HEK293T (cell line): ENCODE data around the gene LRRTM1.

Source experiments
- BHLHE40 ChIP-seq: fragments of 450-650 bp; IDR thresholded peaks from 2 replicates; pipeline ENCODE4 v1.6.1; 2016; ENCODE audit warnings: mild to moderate bottlenecking, moderate library complexity, borderline replicate concordance
- FOXK2 ChIP-seq: fragments of 450-650 bp; IDR thresholded peaks from 2 replicates; pipeline ENCODE4 v1.6.1; 2016; ENCODE audit warnings: mild to moderate bottlenecking
- HDGF ChIP-seq: fragments of 450-650 bp; IDR thresholded peaks from 2 replicates; pipeline ENCODE4 v1.6.1; 2017; ENCODE audit warnings: antibody characterized with exemption, borderline replicate concordance
- LEF1 ChIP-seq: fragments of 450-650 bp; IDR thresholded peaks from 2 replicates; pipeline ENCODE4 v1.6.1; 2017; ENCODE audit warnings: mild to moderate bottlenecking, borderline replicate concordance
- NFRKB ChIP-seq: fragments of 450-650 bp; IDR thresholded peaks from 2 replicates; pipeline ENCODE4 v1.6.1; 2016; ENCODE audit warnings: mild to moderate bottlenecking, moderate library complexity
- SUZ12 ChIP-seq: fragments of 450-650 bp; IDR thresholded peaks from 2 replicates; pipeline ENCODE4 v1.6.1; 2016; ENCODE audit warnings: mild to moderate bottlenecking
- TARDBP ChIP-seq: fragments of 450-650 bp; IDR thresholded peaks from 2 replicates; pipeline ENCODE4 v1.6.1; 2016
- TF ChIP-seq, protein P1 (sequence below): fragments of 450-650 bp; IDR thresholded peaks from 2 replicates; pipeline ENCODE4 v1.6.1; 2016

DNA sequence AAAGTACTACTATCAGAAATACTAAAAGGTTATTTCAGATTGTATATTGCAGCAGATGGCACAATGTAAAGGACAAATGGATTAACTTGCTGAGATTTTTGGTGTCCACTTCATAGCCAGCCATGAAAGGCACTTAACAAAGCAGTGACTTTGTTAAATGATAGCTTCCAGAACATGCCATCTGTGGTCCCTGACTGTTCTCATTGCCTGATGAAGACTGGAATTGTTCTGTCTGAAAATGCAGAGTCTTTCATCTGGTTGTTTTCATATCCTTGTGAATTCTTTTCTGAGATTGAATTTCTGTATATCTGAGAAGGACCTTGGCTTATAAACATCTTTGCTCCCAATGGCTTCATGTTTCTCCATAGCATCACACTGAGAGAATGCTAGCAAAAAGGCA is 44.4 kb upstream of the LRRTM1 start:
- TF ChIP-seq SUZ12 (no peak), BHLHE40 (no peak), TARDBP (no peak), NFRKB (no peak), HDGF (no peak), FOXK2 (no peak), LEF1 (no peak)
- TF ChIP-seq, protein P1, sequence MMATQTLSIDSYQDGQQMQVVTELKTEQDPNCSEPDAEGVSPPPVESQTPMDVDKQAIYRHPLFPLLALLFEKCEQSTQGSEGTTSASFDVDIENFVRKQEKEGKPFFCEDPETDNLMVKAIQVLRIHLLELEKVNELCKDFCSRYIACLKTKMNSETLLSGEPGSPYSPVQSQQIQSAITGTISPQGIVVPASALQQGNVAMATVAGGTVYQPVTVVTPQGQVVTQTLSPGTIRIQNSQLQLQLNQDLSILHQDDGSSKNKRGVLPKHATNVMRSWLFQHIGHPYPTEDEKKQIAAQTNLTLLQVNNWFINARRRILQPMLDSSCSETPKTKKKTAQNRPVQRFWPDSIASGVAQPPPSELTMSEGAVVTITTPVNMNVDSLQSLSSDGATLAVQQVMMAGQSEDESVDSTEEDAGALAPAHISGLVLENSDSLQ, result no peak
